ENCODE results near the gene SPINK9. TPM values are rescaled to one million over a fixed set of nuclear protein-coding genes. Genes with fewer than 3 reads are reported as not detected.

Gene SPINK9
- total and polyA plus RNA-seq, 10 donors, result not detected

DNA sequence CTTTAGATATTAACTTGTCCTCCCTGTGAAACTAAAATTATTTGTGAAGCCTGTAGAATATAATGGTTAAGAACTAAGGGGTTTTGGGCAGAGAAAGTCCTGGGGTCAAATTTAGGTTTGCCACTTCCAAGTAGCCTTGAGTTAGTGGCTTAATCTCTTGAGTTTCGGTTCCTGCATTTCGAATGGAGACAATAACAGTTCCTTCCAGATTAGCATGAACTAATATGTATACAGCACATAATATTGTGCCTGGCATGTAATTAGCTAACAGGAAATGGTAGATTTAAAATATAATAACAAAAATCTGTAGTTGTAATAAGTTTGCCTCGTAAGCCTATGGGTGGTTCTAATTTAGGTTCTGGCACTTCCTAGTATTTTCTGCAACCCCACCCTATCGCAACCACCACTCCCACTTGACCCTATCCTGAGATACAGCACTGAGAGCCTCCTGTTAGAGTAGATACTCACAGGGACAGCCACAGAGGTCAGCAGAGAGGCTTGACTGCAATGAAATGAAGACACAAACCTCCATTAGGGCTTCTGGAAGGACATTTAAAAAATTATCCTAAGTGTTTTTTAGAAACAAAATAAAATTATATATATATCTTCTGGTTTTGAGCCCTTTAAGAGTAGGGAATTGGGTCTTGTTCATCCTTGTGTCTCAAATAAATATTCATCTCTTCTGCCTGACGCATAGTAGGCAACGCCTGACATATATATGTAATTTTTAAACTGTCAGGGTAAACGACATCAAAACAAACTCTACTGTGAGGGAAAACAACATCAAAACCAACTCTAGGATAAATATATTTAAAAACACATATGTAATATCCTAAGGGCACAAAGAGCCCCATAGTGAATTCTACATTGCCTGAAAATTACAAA, 8.5 kb downstream of the SPINK9 start:
- TF ChIP-seq POLR2AphosphoS5 (IDR thresholded peaks at IDR 0.05), result no peak
- TF ChIP-seq, protein P1, sequence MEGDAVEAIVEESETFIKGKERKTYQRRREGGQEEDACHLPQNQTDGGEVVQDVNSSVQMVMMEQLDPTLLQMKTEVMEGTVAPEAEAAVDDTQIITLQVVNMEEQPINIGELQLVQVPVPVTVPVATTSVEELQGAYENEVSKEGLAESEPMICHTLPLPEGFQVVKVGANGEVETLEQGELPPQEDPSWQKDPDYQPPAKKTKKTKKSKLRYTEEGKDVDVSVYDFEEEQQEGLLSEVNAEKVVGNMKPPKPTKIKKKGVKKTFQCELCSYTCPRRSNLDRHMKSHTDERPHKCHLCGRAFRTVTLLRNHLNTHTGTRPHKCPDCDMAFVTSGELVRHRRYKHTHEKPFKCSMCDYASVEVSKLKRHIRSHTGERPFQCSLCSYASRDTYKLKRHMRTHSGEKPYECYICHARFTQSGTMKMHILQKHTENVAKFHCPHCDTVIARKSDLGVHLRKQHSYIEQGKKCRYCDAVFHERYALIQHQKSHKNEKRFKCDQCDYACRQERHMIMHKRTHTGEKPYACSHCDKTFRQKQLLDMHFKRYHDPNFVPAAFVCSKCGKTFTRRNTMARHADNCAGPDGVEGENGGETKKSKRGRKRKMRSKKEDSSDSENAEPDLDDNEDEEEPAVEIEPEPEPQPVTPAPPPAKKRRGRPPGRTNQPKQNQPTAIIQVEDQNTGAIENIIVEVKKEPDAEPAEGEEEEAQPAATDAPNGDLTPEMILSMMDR (IDR thresholded peaks at IDR 0.05 in 8 of 11, conservative IDR thresholded peaks at IDR 0.05 in 3 of 11), result no peak
- TF ChIP-seq POLR2A (IDR thresholded peaks at IDR 0.05), result no peak
- H3K36me3 ChIP-seq, result peaks cover 0 to 4% (median 0%) of the 10 kb centered on the region in 6 donors
- no peak overlapping the region for H3K27ac ChIP-seq
- H3K4me3 ChIP-seq, result no peak overlapping the region
- DNase-seq, result no peak
- intact Hi-C loops (cut with DNase I; ENCODE audit: low total_unique reads), result no loop called here
- H3K4me1 ChIP-seq, result no peaks in the 10 kb centered on the region
- no peaks in the 10 kb centered on the region for H3K27me3 ChIP-seq (replicated peaks in 1 of 7)
- H3K9me3 ChIP-seq, result no peaks in the 10 kb centered on the region
- 61 to 83% (median 77%) methylated on average over 7 of the region's 7 CpGs for WGBS, 5 donors

DNA sequence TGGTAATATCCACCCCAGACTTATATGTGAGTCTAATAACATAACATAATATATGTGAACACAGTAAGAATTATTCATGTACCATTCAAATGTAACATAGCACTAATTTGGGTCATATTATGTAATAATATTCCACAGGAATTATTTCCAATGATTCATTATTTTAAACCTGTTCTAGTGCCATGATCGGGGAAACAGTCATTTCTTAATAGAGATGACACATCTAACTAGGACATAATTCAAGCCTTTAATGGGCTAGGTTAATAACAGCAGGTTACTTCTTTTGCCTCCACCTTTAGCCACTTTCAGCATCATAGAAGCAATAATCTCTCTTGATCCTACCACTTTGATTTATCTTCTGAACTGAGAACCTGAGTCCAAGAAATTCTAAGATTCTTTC, 12.3 kb downstream of the SPINK9 start:
- TF ChIP-seq POLR2A (IDR thresholded peaks at IDR 0.05), result no peak
- TF ChIP-seq, protein P1 (IDR thresholded peaks at IDR 0.05 in 8 of 11, conservative IDR thresholded peaks at IDR 0.05 in 3 of 11), result no peak
- TF ChIP-seq POLR2AphosphoS5 (IDR thresholded peaks at IDR 0.05), result no peak
- DNase-seq, result no peak
- intact Hi-C loops (cut with DNase I; ENCODE audit: low total_unique reads), result no loop called here

DNA sequence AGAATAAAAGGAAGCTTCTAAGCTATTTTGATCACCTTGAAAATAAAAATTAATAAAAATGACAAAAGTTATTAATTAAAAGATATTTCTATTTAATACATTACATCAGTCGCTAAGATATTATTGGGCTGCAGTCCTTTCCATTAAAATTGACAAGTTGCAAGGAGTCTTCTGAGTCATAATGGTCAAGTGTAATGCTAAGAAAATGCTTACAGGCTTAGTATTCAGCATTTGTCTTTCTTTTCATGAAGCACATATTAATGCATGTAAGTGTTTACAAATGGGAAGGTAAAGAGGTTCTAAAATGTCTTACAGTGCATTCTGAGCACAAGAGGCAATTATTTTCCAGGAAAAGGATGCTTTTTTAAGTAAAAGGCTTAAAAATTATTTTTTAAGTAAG, 17.3 kb downstream of the SPINK9 start:
- no peak overlapping the region for H3K27ac ChIP-seq
- 58 to 96% (median 91%) methylated on average over 1 of the region's 1 CpG for WGBS, 5 donors
- no peaks in the 10 kb centered on the region for H3K27me3 ChIP-seq (replicated peaks in 1 of 7)
- peaks cover 0 to 5% (median 0%) of the 10 kb centered on the region in 6 donors for H3K36me3 ChIP-seq
- H3K4me1 ChIP-seq, result no peaks in the 10 kb centered on the region
- TF ChIP-seq POLR2A (IDR thresholded peaks at IDR 0.05), result no peak
- TF ChIP-seq, protein P1 (IDR thresholded peaks at IDR 0.05 in 8 of 11, conservative IDR thresholded peaks at IDR 0.05 in 3 of 11), result no peak
- no peak for TF ChIP-seq POLR2AphosphoS5 (IDR thresholded peaks at IDR 0.05)
- intact Hi-C loops (cut with DNase I; ENCODE audit: low total_unique reads), result no loop called here
- no peaks in the 10 kb centered on the region for H3K9me3 ChIP-seq
- no peak for DNase-seq
- no peak overlapping the region for H3K4me3 ChIP-seq

More for the DNA sequence above, 12.3 kb downstream of the SPINK9 start:
- H3K4me1 ChIP-seq, result no peaks in the 10 kb centered on the region
- H3K9me3 ChIP-seq, result no peaks in the 10 kb centered on the region
- H3K27ac ChIP-seq, result no peak overlapping the region
- peaks cover 0 to 5% (median 0%) of the 10 kb centered on the region in 6 donors for H3K36me3 ChIP-seq
- no peak overlapping the region for H3K4me3 ChIP-seq
- WGBS, 5 donors, result 71 to 96% (median 88%) methylated on average over 1 of the region's 1 CpG
- H3K27me3 ChIP-seq (replicated peaks in 1 of 7), result no peaks in the 10 kb centered on the region

DNA sequence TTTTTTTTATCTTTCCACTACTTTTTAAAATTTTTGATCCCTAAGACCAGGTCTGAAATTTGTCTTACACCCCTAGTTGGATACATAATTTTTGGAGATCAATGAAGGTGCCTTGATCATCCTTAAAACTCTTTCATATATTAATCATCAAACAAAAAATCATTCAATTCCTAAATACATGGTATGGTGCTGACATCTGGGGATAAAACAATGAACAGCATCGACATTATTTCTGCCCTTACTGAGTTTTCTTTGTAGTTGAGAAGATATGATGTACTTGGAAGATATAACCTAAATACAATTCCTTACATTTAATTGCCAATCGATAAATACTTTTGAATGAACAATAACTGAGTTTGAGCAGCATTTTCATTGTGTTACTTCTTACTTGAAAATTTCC, 18.3 kb downstream of the SPINK9 start:
- Histone ChIP-seq H3K4me3 (no peak overlapping the region), H3K27me3 (replicated peaks in 1 of 7) (no peaks in the 10 kb centered on the region), H3K27ac (no peak overlapping the region), H3K9me3 (no peaks in the 10 kb centered on the region), H3K4me1 (no peaks in the 10 kb centered on the region), H3K36me3 (peaks cover 0 to 5% (median 0%) of the 10 kb centered on the region in 6 donors)
- no peak for TF ChIP-seq POLR2A (IDR thresholded peaks at IDR 0.05)
- TF ChIP-seq, protein P1 (IDR thresholded peaks at IDR 0.05 in 8 of 11, conservative IDR thresholded peaks at IDR 0.05 in 3 of 11), result no peak
- TF ChIP-seq POLR2AphosphoS5 (IDR thresholded peaks at IDR 0.05), result no peak
- WGBS, 5 donors, result 88 to 95% (median 93%) methylated on average over 2 of the region's 2 CpGs
- DNase-seq, result no peak
- intact Hi-C loops (cut with DNase I; ENCODE audit: low total_unique reads), result no loop called here
